Panc1 (cell line): ENCODE data around the gene OPTC. TPM values are rescaled to one million over a fixed set of nuclear protein-coding genes. Genes with fewer than 3 reads are reported as not detected.

Experiments
- ATAC-seq: fragments of 200-7000 bp; cut with Tn5 transposase; 2 replicates; pipeline ENCODE4 v1.9.1; 2020; ENCODE audit warnings: mild to moderate bottlenecking, moderate library complexity
- BruUV-seq: library from RNA; stranded (reverse); fragments of 400-500 nt; replicated peaks from 2 replicates; lab custom pipeline; 2021; lab: Mats Ljungman, UMichigan
- CTCF ChIA-PET: fragments of 300-600 bp; sonication (Branson Sonifier 250); formaldehyde crosslinking; loops from one replicate; lab custom pipeline; 2022; ENCODE audit warnings: antibody characterized with exemption; lab: Charles Lee
- POLR2A ChIA-PET: fragments of 300-600 bp; sonication (Branson Sonifier 250); formaldehyde crosslinking; loops from one replicate; lab custom pipeline; 2022; ENCODE audit warnings: antibody characterized with exemption; lab: Charles Lee
- DNase-seq: peaks from one replicate; pipeline ENCODE4 v3.0.0-alpha.2; 2010; ENCODE audit warnings: low read depth, low spot score
- H3K27ac ChIP-seq: 2 replicates; pipeline ENCODE4 v1.5.1; 2011; ENCODE audit warnings: mild to moderate bottlenecking, low read length, inconsistent platforms
- H3K27me3 ChIP-seq: fragments of 200-500 bp; sonication (Bioruptor generic); 2 replicates; pipeline ENCODE4 v1.6.0; 2014; ENCODE audit warnings: low read length, inconsistent platforms; ENCODE audit not compliant: control insufficient read depth, insufficient read depth
- H3K36me3 ChIP-seq: fragments of 200-500 bp; sonication (Bioruptor generic); 2 replicates; pipeline ENCODE4 v1.5.1; 2014; ENCODE audit warnings: inconsistent platforms, mild to moderate bottlenecking, low read length, moderate library complexity; ENCODE audit not compliant: control insufficient read depth, insufficient read depth
- H3K4me1 ChIP-seq: 2 replicates; pipeline ENCODE4 v1.5.1; 2011; ENCODE audit warnings: inconsistent platforms, mild to moderate bottlenecking, low read length, moderate library complexity; ENCODE audit not compliant: control insufficient read depth, insufficient read depth
- H3K4me3 ChIP-seq, 2 experiments: 2 replicates each; pipeline ENCODE4 v1.5.1; 2011 to 2012; ENCODE audit warnings: low read depth in 2 of 2, low read length in 2 of 2, mild to moderate bottlenecking in 2 of 2, inconsistent platforms in 1 of 2, moderate library complexity in 1 of 2
- H3K9me3 ChIP-seq: fragments of 200-500 bp; sonication (Bioruptor generic); 2 replicates; pipeline ENCODE4 v1.5.1; 2014; ENCODE audit warnings: low read depth, mild to moderate bottlenecking, inconsistent platforms, low read length, moderate library complexity; ENCODE audit not compliant: control insufficient read depth, insufficient read depth
- CTCF ChIP-seq: fragments of 450-650 bp; IDR thresholded peaks from 2 replicates; pipeline ENCODE4 v1.5.1; 2017; ENCODE audit warnings: mild to moderate bottlenecking
- POLR2AphosphoS5 ChIP-seq: IDR thresholded peaks from 2 replicates; pipeline ENCODE4 v1.6.1; 2012; ENCODE audit warnings: mild to moderate bottlenecking, low read depth, low read length, moderate library complexity
- SIN3A ChIP-seq: IDR thresholded peaks from 2 replicates; pipeline ENCODE4 v1.6.1; 2012; ENCODE audit warnings: low read depth, mild to moderate bottlenecking, low read length, moderate library complexity, borderline replicate concordance; ENCODE audit not compliant: insufficient read depth
- TCF7L2 ChIP-seq: IDR thresholded peaks from 2 replicates; pipeline ENCODE4 v1.6.1; 2011; ENCODE audit warnings: mild to moderate bottlenecking, low read depth, low read length, inconsistent platforms
- in situ Hi-C: cut with HindIII; loops from 2 replicates; pipeline ENCODE4 v1.10.0; 2016; ENCODE audit warnings: low sequenced_read_pairs, low pct_unique_long_range_greater_than_20kb
- intact Hi-C: fragments of 100-400 bp; cut with micrococcal nuclease; formaldehyde crosslinking; loops from one replicate; pipeline ENCODE4 v1.10.0; 2022; ENCODE audit not compliant: unreplicated experiment
- total RNA-seq: library from RNA; stranded (reverse); gene quantifications from one replicate; pipeline ENCODE4 v1.2.1, GENCODE V29; 2021; ENCODE audit not compliant: unreplicated experiment
- TF ChIP-seq, protein P1 (sequence below), 2 experiments: IDR thresholded peaks; 2 replicates each; pipeline ENCODE4 v1.6.1; 2011 to 2012; ENCODE audit warnings: low read depth in 2 of 2, control low read depth in 1 of 2, low read length in 1 of 2, mild to moderate bottlenecking in 1 of 2, moderate library complexity in 1 of 2; ENCODE audit not compliant: insufficient read depth in 1 of 2

Gene OPTC
- total RNA-seq, 1 experiment from 2014 or later: not detected

- BruUV-seq: no TSS peak
- ATAC-seq: no peak
- H3K4me3 ChIP-seq: no peak overlapping the region
- no peaks in the 10 kb centered on the region for H3K36me3 ChIP-seq
- no peaks in the 10 kb centered on the region for H3K9me3 ChIP-seq
- no peaks in the 10 kb centered on the region for H3K27me3 ChIP-seq
- no peak for DNase-seq
- ChIA-PET POLR2A (interaction anchor here (0.7 kb wide), 1 partner anchor 13 kb away, joined by 21 read pairs; no protein-coding TSS in a partner anchor), CTCF (no interaction called here)
- no peak for TF ChIP-seq SIN3A
- no peak for TF ChIP-seq CTCF
- TF ChIP-seq, protein P1, sequence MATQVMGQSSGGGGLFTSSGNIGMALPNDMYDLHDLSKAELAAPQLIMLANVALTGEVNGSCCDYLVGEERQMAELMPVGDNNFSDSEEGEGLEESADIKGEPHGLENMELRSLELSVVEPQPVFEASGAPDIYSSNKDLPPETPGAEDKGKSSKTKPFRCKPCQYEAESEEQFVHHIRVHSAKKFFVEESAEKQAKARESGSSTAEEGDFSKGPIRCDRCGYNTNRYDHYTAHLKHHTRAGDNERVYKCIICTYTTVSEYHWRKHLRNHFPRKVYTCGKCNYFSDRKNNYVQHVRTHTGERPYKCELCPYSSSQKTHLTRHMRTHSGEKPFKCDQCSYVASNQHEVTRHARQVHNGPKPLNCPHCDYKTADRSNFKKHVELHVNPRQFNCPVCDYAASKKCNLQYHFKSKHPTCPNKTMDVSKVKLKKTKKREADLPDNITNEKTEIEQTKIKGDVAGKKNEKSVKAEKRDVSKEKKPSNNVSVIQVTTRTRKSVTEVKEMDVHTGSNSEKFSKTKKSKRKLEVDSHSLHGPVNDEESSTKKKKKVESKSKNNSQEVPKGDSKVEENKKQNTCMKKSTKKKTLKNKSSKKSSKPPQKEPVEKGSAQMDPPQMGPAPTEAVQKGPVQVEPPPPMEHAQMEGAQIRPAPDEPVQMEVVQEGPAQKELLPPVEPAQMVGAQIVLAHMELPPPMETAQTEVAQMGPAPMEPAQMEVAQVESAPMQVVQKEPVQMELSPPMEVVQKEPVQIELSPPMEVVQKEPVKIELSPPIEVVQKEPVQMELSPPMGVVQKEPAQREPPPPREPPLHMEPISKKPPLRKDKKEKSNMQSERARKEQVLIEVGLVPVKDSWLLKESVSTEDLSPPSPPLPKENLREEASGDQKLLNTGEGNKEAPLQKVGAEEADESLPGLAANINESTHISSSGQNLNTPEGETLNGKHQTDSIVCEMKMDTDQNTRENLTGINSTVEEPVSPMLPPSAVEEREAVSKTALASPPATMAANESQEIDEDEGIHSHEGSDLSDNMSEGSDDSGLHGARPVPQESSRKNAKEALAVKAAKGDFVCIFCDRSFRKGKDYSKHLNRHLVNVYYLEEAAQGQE (IDR thresholded peaks at IDR 0.05; ENCODE audit: insufficient read depth in 1 of 2, low read depth in 2 of 2, low read length in 1 of 2): no peak
- TF ChIP-seq TCF7L2: no peak
- no peak for TF ChIP-seq POLR2AphosphoS5
- in situ Hi-C loops (no loop called here), intact Hi-C loops (no loop called here)
- no peaks in the 10 kb centered on the region; the same call in 1 of the 2 replicates for H3K4me1 ChIP-seq
- no peak overlapping the region for H3K27ac ChIP-seq
Measured at GRCh38 chr1:203538726-203539125, 44.8 kb downstream of the OPTC start.

DNA sequence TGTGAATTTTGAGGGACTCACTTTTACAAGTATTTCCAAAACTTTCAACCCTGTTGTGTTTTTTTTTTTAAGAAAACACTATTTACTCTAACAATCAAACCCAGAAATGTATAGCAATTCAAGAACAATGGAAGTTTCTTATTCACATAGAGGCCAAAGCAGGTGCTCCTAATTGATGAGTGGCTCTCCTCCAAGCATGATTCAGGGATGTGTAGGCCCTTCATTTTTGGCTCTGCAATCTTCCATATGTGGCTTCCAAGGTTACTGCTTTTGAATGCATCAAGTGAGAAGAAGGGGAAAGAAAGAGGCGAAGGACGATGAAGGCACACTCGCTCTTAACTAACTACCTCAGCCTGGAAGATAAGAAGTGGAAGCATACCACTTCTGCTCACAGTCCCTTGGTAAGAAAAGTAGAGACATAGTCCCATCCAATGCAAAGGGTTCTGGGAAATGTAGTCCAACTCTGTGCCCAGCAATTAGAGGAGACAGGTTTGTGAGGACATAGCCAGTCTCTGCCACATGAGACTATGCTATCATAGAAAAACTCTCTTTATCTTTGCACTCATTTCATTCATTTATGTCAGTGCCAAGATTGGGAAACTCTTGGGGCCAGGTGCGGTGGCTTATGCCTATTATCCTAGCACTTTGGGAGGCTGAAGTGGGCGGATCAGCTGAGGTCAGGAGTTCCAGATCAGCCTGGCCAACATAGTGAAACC is 46.0 kb downstream of the OPTC start:
- Histone ChIP-seq H3K4me3 (no peak overlapping the region), H3K27ac (no peak overlapping the region), H3K36me3 (no peaks in the 10 kb centered on the region), H3K4me1 (no peaks in the 10 kb centered on the region; the same call in 1 of the 2 replicates), H3K27me3 (no peaks in the 10 kb centered on the region), H3K9me3 (no peaks in the 10 kb centered on the region)
- DNase-seq (no peak), ATAC-seq (no peak)
- TF ChIP-seq POLR2AphosphoS5 (no peak), CTCF (no peak)
- TF ChIP-seq, protein P1 (IDR thresholded peaks at IDR 0.05; ENCODE audit: insufficient read depth in 1 of 2, low read depth in 2 of 2, low read length in 1 of 2): no peak
- BruUV-seq: no TSS peak
- CTCF ChIA-PET: no interaction called here
- POLR2A ChIA-PET: no interaction called here
- in situ Hi-C loops: no loop called here
- intact Hi-C loops: no loop called here
